ENCODE data around the gene NOB1. TPM values are rescaled to one million over a fixed set of nuclear protein-coding genes. Genes with fewer than 3 reads are reported as not detected.

Gene NOB1
- total RNA-seq, 1 experiment from 2014 or later = 48.3 TPM

DNA sequence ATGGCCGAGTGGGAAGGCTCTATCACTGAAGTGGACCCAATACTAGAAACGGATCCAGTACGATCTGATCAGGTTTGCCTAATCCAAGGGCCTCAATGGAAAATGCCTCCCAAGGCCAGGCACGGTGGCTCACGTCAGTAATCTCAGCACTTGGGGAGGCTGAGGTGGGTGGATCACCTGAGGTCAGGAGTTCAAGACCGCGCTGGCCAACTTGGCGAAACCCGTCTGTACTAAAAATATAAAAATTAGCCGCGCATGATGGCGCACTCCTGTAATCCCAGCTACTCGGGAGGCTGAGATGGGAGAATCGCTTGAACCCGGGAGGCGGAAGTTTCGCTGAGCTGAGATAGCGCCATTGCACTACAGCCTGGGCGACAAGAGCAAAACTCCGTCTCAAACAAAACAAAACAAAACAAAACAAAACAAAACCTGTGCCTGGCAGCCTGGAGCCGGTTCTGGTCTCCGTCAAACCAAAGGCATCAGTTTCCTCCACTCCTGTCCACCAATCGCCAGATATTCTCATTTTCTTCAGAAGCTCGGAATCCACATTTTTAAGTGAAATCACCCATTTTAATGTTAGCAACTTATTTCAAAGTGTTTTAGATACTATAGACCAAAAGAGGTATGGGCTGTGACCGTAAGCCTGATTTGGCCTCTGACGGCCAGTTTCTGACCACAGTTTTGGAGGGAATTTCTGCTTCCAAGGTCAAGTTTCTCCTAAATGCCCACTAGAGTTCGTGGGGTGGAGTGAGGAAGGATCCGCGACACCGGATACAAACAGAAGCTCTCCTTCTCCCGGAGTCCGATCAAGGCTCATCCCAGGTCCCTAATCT lies 29.0 kb downstream of the NOB1 start:
- ChIA-PET CTCF (interaction anchor here (1.1 kb wide), 1 partner anchor 29 kb away, joined by 3 read pairs; the partner anchor contains the start of gene NOB1), POLR2A (no interaction called here)
- no peak for DNase-seq (ENCODE audit: low read depth, low spot score)
- peaks cover 14% of the 10 kb centered on the region; the same call in 1 of the 2 replicates for H3K4me1 ChIP-seq (ENCODE audit: control insufficient read depth, insufficient read depth, low read length)
- H3K9me3 ChIP-seq (ENCODE audit: control insufficient read depth, insufficient read depth, low read depth, low read length) = no peaks in the 10 kb centered on the region
- TSS peak; percentile 91 for BruUV-seq (replicated peaks)
- no peaks in the 10 kb centered on the region for H3K27me3 ChIP-seq (ENCODE audit: control insufficient read depth, insufficient read depth, low read length)
- H3K27ac ChIP-seq (ENCODE audit: low read length) = peak overlapping the region; percentile 92
- H3K36me3 ChIP-seq (ENCODE audit: control insufficient read depth, insufficient read depth, low read length) = no peaks in the 10 kb centered on the region; the same call in 1 of the 2 replicates
- no peak for TF ChIP-seq REST (IDR thresholded peaks at IDR 0.05; ENCODE audit: insufficient read depth in 1 of 2, low read depth in 2 of 2, low read length in 1 of 2)
- no peak for TF ChIP-seq CTCF (IDR thresholded peaks at IDR 0.05)
- TF ChIP-seq TCF7L2 (IDR thresholded peaks at IDR 0.05; ENCODE audit: low read depth, low read length) = no peak
- TF ChIP-seq SIN3A (IDR thresholded peaks at IDR 0.05; ENCODE audit: borderline replicate concordance, insufficient read depth, low read depth, low read length) = no peak
- TF ChIP-seq POLR2AphosphoS5 (IDR thresholded peaks at IDR 0.05; ENCODE audit: low read depth, low read length) = no peak
- ATAC-seq = no peak
- intact Hi-C loops (cut with micrococcal nuclease; ENCODE audit: unreplicated experiment) = no loop called here
- H3K4me3 ChIP-seq (ENCODE audit: low read depth in 2 of 2, low read length in 2 of 2) = peak overlapping the region; percentile 59 to 78
- in situ Hi-C loops (cut with HindIII; ENCODE audit: low pct_unique_long_range_greater_than_20kb, low sequenced_read_pairs) = no loop called here

DNA sequence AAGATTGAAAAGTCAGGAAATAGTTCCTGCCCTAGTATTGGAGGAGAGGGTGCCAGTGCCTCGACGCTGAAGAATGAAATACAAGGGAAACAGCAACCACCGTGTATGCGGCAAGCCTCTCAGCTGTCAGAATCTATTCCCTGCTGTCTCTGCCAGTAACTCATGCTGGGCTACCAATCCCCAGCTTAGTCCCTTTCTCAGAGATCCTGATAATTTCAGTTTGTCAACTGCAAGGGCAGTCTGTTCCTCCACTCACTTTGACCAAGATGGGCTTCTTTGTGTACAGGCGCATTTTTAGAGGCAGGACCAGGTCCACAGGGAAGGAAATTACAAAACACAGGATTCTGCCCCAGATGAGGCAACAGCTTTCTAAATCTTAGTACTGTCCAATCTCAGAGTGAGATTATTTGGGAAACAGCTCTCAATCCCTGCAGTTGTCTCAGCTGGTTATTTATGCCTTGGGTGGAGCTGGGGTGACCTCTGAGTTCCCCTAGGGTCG lies 29.7 kb downstream of the NOB1 start:
- TF ChIP-seq REST (IDR thresholded peaks at IDR 0.05; ENCODE audit: insufficient read depth in 1 of 2, low read depth in 2 of 2, low read length in 1 of 2) = no peak
- 0 out of 2 replicates have a peak, but pooled peaks have one; percentile 34 for TF ChIP-seq SIN3A (IDR thresholded peaks at IDR 0.05; ENCODE audit: borderline replicate concordance, insufficient read depth, low read depth, low read length)
- in situ Hi-C loops (cut with HindIII; ENCODE audit: low pct_unique_long_range_greater_than_20kb, low sequenced_read_pairs) = no loop called here
- DNase-seq (ENCODE audit: low read depth, low spot score) (no peak), ATAC-seq (no peak)
- peaks cover 14% of the 10 kb centered on the region; the same call in 1 of the 2 replicates for H3K4me1 ChIP-seq (ENCODE audit: control insufficient read depth, insufficient read depth, low read length)
- ChIA-PET POLR2A (no interaction called here), CTCF (no interaction called here)
- no peaks in the 10 kb centered on the region for H3K9me3 ChIP-seq (ENCODE audit: control insufficient read depth, insufficient read depth, low read depth, low read length)
- BruUV-seq (replicated peaks) = no TSS peak
- intact Hi-C loops (cut with micrococcal nuclease; ENCODE audit: unreplicated experiment) = no loop called here
- H3K4me3 ChIP-seq (ENCODE audit: low read depth in 2 of 2, low read length in 2 of 2) = peak overlapping the region; percentile 59 to 78
- H3K27me3 ChIP-seq (ENCODE audit: control insufficient read depth, insufficient read depth, low read length) = no peaks in the 10 kb centered on the region
- no peaks in the 10 kb centered on the region; the same call in 1 of the 2 replicates for H3K36me3 ChIP-seq (ENCODE audit: control insufficient read depth, insufficient read depth, low read length)
- H3K27ac ChIP-seq (ENCODE audit: low read length) = peak overlapping the region; percentile 92

All from Panc1 (cell line).